Mesodermal cell (in vitro differentiated cells): Measurements from ENCODE around the gene POU2F1.

Experiments
- H3K27ac ChIP-seq: 2 replicates; pipeline ENCODE4 v1.7.0; 2013; ENCODE audit warnings: mild to moderate bottlenecking, low read depth, low read length, moderate library complexity; ENCODE audit not compliant: severe bottlenecking
- H3K36me3 ChIP-seq: 2 replicates; pipeline ENCODE4 v1.7.1; 2013; ENCODE audit warnings: mild to moderate bottlenecking, low read length, moderate library complexity; ENCODE audit not compliant: control insufficient read depth, insufficient read depth
- H3K4me1 ChIP-seq: one replicate; pipeline ENCODE4 v1.7.1; 2013; ENCODE audit warnings: mild to moderate bottlenecking, low read length; ENCODE audit not compliant: insufficient read depth, control insufficient read depth, poor library complexity, severe bottlenecking
- H3K4me3 ChIP-seq: 2 replicates; pipeline ENCODE4 v1.7.0; 2013; ENCODE audit warnings: low read length, control low read depth, mild to moderate bottlenecking; ENCODE audit not compliant: insufficient read depth, poor library complexity, severe bottlenecking; ENCODE audit errors: extremely low read depth
- H3K9me3 ChIP-seq: 2 replicates; pipeline ENCODE4 v1.7.1; 2013; ENCODE audit warnings: mild to moderate bottlenecking, low read length, moderate library complexity; ENCODE audit not compliant: control insufficient read depth
- WGBS, 2 experiments: methylation state at CpG; one replicate each; pipeline ENCODE4 v1.1.5; 2013; ENCODE audit warnings: missing lambda C conversion rate in 2 of 2; ENCODE audit not compliant: insufficient coverage in 2 of 2; 5-methylcytosine and 5-hydroxymethylcytosine counted together

Gene POU2F1

GRCh38 chr1:167190747-167191237, 29.9 kb upstream of the POU2F1 start:
- Histone ChIP-seq H3K27ac (no peak overlapping the region), H3K4me1 (no peaks in the 10 kb centered on the region), H3K4me3 (no peak overlapping the region), H3K9me3 (no peaks in the 10 kb centered on the region), H3K36me3 (no peaks in the 10 kb centered on the region)
- 88 to 92% methylated on average over 5 of the region's 9 CpGs for WGBS, 2 experiments

GRCh38 chr1:167191958-167192357, 28.7 kb upstream of the POU2F1 start:
- Histone ChIP-seq H3K4me3 (no peak overlapping the region), H3K4me1 (no peaks in the 10 kb centered on the region), H3K27ac (no peak overlapping the region), H3K9me3 (no peaks in the 10 kb centered on the region), H3K36me3 (no peaks in the 10 kb centered on the region)
- 100% methylated on average over 1 of the region's 1 CpG; no CpG with 5 or more reads in 1 of the 2 experiments for WGBS, 2 experiments

GRCh38 chr1:167194182-167194581, 26.5 kb upstream of the POU2F1 start:
- no peak overlapping the region for H3K4me3 ChIP-seq
- H3K36me3 ChIP-seq: no peaks in the 10 kb centered on the region
- H3K4me1 ChIP-seq: peaks cover 5% of the 10 kb centered on the region
- H3K27ac ChIP-seq: no peak overlapping the region
- no CpG with 5 or more reads among the region's 3 CpGs for WGBS, 2 experiments
- no peaks in the 10 kb centered on the region for H3K9me3 ChIP-seq

- Histone ChIP-seq H3K4me1 (peaks cover 5% of the 10 kb centered on the region), H3K4me3 (no peak overlapping the region), H3K9me3 (no peaks in the 10 kb centered on the region), H3K27ac (no peak overlapping the region), H3K36me3 (no peaks in the 10 kb centered on the region)
These were observed 24.5 kb upstream of the POU2F1 start for GRCh38 chr1:167196166-167196565.

- Histone ChIP-seq H3K27ac (no peak overlapping the region), H3K9me3 (no peaks in the 10 kb centered on the region), H3K36me3 (no peaks in the 10 kb centered on the region), H3K4me1 (peaks cover 5% of the 10 kb centered on the region), H3K4me3 (no peak overlapping the region)
- no CpG with 5 or more reads among the region's 1 CpG for WGBS, 2 experiments
These were observed 23.4 kb upstream of the POU2F1 start for GRCh38 chr1:167197236-167197635.

GRCh38 chr1:167197692-167198091, 23.0 kb upstream of the POU2F1 start:
- WGBS, 2 experiments: 97 to 100% methylated on average over 3 of the region's 4 CpGs
- H3K27ac ChIP-seq: no peak overlapping the region
- H3K4me3 ChIP-seq: no peak overlapping the region
- no peaks in the 10 kb centered on the region for H3K36me3 ChIP-seq
- H3K9me3 ChIP-seq: no peaks in the 10 kb centered on the region
- peaks cover 5% of the 10 kb centered on the region for H3K4me1 ChIP-seq

- H3K36me3 ChIP-seq: no peaks in the 10 kb centered on the region
- WGBS, 2 experiments: 58 to 81% methylated on average over 2 of the region's 5 CpGs
- H3K4me3 ChIP-seq: no peak overlapping the region
- peaks cover 5% of the 10 kb centered on the region for H3K4me1 ChIP-seq
- H3K9me3 ChIP-seq: no peaks in the 10 kb centered on the region
- H3K27ac ChIP-seq: no peak overlapping the region
These were observed 22.1 kb upstream of the POU2F1 start for GRCh38 chr1:167198518-167199133.

- Histone ChIP-seq H3K27ac (no peak overlapping the region), H3K4me1 (peaks cover 5% of the 10 kb centered on the region), H3K4me3 (no peak overlapping the region), H3K36me3 (no peaks in the 10 kb centered on the region), H3K9me3 (no peaks in the 10 kb centered on the region)
- WGBS, 2 experiments: 57 to 100% methylated on average over 1 of the region's 2 CpGs
These were observed 21.0 kb upstream of the POU2F1 start for GRCh38 chr1:167199656-167200055.

GRCh38 chr1:167200272-167200671, 20.4 kb upstream of the POU2F1 start:
- Histone ChIP-seq H3K4me1 (peaks cover 5% of the 10 kb centered on the region), H3K27ac (no peak overlapping the region)
- 83% methylated on average over 2 of the region's 4 CpGs; no CpG with 5 or more reads in 1 of the 2 experiments for WGBS, 2 experiments

GRCh38 chr1:167200749-167201148, 19.9 kb upstream of the POU2F1 start:
- 86% methylated on average over 1 of the region's 3 CpGs; no CpG with 5 or more reads in 1 of the 2 experiments for WGBS, 2 experiments
- peaks cover 5% of the 10 kb centered on the region for H3K4me1 ChIP-seq
- no peak overlapping the region for H3K27ac ChIP-seq
- no peaks in the 10 kb centered on the region for H3K9me3 ChIP-seq
- H3K36me3 ChIP-seq: no peaks in the 10 kb centered on the region
- no peak overlapping the region for H3K4me3 ChIP-seq

More at GRCh38 chr1:167200272-167200671, 20.4 kb upstream of the POU2F1 start:
- Histone ChIP-seq H3K36me3 (no peaks in the 10 kb centered on the region), H3K4me3 (no peak overlapping the region), H3K9me3 (no peaks in the 10 kb centered on the region)

- Histone ChIP-seq H3K9me3 (no peaks in the 10 kb centered on the region), H3K4me3 (no peak overlapping the region), H3K4me1 (peaks cover 5% of the 10 kb centered on the region), H3K27ac (no peak overlapping the region), H3K36me3 (no peaks in the 10 kb centered on the region)
- no CpG with 5 or more reads among the region's 3 CpGs for WGBS, 2 experiments
These were observed 18.6 kb upstream of the POU2F1 start for GRCh38 chr1:167202049-167202448.
